Measurements from ENCODE around the gene NFIB.

The NFIB gene

DNA sequence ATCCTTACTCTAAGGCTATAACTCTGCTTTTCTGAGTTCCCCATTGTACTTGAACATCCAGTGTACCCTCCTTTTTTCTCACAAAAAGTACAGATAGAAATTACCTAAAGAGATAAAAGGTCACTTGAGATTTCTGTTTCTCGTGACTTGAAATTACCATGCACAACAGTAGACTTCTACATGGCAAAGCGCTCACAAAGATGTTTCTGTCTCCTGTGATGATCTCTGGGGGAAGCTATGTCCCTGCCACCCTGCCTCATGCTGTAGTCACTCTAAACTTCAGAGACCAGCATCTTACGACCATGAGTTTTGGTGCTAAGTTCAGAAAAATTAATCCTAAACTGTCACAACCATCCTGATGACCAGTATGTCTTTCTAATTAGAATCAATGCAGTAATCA is 36.2 kb downstream of the NFIB start:
- DNase-seq (ENCODE audit: low read depth) = peak; percentile 12

DNA sequence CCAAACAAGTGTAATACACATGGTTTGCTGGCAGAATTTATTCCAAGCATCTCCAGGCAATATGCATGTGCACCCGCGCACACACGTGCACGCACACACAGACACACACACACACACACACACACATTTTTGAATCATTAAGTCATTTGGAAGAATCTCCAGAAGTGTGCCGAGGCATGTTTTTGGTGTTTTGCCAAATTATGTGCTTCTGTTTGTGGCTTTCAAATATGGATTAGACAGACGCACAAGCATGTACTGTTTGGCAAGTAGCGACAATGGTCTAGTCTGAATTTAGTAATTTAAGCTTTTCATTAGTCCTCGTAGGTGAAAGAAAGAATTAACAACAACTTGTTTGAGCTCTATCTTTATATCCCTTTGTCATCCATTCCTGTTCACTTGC is 36.7 kb downstream of the NFIB start:
- DNase-seq (ENCODE audit: low read depth) = peak; percentile 59

DNA sequence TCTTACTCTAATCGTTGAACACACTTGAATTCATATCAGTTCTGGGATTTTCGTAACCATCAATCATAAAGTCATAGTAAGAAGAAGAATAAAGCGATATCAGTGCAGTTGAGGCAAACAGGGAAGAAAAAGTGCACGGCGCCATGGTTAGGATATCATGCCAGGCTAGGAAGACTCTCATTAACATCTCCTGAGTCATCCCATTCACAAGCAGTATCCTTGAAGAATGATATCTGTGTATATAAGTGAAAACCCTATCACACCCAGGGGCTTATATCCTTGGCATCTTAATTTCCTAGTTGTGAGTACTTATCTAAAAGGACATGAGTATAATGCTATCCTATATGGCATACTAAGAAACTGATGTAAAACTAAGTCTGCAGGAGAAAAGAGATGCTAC is 38.6 kb downstream of the NFIB start:
- DNase-seq (ENCODE audit: low read depth) = no peak

DNA sequence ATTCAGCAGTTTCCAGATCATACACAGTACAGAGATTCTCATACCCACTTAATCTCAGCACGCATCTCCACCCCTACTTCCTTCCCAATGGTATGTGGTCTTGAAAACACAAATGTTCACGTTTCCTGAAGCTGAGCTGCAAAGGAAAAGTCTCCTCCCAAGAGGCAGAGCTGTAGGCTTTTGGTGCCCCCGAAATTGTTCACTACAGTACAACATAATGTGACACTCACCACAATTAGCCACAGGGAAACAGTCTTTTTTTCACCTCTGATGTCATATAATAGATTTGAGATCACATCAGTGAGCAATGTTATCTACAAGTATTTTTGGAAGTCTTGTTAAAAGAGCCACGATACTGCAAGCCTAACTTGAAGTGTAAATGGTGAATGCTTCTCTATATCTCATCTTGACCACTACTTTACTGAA is 40.2 kb downstream of the NFIB start:
- no peak for DNase-seq (ENCODE audit: low read depth)

DNA sequence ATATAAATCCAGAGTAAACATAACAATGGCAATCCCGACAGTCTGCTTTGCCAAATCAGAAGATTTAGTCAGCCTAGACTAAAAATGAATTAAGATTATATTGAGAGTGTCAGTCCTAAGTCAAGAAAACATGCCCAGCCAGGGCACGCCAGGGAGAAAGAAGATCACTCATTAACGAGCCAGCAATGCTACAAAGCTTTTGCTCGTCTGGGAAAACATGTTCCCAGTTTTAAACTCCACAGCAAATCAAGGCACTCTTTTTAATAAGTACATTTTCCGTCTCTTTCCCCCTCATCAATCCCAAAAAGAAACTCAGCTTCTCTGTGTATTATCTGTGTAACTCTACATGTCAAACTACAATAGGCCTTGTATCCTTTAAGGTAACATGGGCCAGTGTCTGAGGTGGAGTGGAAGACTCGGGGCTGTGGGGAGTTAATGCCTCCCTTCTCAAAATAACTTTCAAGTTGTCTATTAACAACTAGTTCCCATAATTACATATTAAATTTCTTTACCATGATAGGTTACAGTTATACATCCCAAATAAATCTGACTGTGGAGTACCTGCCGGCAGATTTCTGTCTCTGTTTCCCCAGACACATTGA is 40.9 kb downstream of the NFIB start:
- DNase-seq (ENCODE audit: low read depth) = no peak

DNA sequence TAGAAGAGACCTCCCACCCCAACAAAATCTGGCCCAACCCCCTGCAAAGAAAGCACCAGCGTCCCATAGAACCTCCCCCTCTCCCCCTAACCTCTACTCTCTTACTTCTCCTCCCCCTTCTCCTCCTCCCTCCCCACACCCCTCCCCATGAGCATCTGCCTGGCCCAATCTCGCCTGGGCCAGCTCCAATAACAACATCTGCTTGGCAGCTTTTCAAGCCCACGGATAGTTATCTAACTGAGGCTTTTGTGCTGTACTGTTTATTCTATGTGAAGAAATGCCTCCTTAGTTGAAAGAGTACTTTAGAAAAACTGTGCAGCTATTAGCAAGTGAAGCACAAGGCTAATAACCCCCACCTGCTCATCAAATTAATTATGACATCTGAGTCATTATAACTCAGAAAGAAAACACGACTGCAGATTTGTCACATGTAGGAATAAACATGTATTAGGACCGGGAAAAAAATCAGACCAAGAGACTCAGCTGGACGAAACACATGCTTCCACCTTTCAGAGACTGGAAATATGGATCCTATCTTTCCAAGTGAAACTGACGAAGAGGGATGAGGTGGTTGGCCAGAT is 42.8 kb downstream of the NFIB start:
- no peak for DNase-seq (ENCODE audit: low read depth)

DNA sequence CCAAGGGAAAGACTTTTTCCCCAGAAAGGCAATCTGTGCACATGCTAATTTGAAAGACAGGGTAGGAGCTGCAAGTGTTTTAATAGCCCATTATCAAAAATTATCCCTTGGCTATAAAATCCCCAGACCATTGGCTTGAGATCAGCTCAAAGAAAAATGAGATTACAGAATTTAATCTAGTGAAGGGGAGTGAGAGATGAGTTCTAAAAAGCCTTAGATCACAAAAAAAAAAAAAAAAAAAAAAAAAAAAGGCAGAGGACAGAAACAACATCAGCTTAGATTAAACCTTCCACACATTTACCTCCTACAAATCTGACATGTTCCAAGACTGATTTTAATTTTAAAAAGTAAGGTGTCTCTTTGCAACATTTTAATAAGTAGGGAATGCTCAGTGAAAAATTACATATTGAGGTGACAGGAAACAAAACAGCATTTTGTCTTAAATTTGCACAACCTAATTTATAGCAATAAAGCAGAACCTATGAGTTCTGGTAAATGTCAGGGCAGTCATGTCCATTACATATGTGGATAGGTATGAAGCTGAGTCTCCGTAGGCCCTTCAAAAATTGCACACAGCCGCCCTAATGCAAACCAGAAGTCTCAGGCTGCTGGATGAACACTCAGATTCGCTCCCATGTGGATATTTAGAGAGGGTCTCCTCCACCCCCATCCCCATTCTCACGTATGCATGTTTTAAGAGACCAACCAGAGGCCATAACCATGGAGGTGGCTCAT is 43.4 kb downstream of the NFIB start:
- DNase-seq (ENCODE audit: low read depth) = no peak

DNA sequence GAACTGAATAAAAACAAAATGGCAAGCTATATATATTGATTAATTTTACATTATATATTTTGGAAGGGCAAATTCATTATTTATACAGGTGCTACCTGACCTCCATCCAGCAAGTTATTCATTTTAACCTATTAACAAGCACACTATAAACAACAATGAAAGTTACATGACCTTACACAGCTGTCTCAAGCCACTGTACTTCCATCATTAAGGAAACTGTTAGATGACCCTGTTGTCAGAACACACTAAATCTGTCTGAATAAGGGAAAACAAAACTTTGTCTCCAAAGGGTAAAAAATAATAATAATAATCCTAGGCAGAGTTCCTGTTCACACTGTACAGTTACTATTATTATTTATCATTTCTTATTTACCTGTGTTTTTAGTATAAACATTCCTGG is 44.0 kb downstream of the NFIB start:
- no peak for DNase-seq (ENCODE audit: low read depth)

DNA sequence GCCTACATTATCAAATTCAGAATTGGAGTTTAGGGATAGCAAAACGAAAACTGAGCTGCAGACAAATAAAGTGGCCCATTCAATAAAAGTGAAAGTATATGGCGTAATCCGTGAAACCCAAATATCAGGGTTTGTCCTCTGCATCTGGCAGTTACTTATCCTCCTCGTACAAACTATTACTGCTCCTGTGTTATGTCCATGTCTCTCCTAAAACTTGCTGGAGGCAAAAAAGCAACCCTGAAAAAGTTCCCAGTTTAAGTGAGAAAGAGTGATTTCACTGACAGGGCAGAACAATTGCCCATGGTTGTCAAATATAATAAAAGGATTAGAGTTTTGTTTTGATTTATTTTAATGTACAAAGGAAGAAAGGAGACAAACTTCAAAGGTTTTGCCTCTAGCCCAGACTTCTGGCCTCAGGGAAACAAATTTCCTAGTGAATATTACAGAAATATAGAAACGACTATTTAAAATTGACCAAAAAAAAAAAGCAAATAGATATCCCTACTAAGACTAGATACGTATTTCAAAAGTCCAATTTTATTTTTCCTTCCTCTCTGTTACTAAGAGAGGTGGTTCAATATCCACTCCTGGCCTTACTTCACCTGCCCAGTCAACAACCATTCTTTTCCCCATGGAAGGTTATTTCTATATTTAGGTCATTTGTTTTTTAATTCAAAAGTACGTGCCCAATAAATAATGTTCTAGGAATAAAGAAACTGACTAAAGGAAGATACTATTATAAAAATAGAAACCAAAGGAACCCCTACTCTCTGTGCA is 50.0 kb downstream of the NFIB start:
- no peak for DNase-seq (ENCODE audit: low read depth)

DNA sequence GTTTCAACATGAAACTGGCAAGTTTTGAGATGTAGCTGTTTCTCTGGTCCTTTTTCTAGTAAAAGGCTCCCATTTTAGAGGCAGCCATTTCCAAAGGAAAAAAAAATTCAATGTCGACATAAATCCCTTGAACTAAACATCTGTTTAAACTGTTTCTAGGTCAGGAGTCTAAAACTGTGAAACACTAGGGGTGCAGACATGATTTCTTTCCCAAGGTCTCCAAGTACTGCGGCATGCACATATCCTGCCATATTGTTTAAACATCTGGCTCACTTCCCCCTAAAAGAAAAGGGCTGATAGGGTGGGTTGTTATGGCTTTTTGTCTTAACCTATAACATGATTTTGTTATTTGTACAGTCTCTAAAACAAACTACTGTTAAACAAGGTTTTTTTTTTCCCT is 51.1 kb downstream of the NFIB start:
- DNase-seq (ENCODE audit: low read depth) = no peak

DNA sequence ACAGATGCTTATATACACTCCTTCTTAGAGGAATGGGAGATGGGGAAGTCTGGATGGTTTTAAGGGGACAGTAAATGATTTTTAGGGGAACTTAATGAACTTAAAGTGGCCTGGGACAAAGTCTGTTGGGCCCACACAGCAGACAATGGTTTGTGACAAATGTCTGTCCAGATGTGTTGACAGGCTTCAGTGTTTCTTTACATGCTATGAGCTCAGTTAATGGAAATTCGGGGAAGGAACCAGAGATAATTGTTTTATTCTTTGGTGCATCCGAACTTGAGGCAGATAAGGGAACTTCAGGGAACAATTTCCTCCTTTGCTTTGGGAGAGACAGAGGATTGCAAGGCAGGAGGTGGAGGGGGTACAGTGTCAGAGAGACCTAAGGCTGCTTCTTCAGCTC is 52.3 kb downstream of the NFIB start:
- DNase-seq (ENCODE audit: low read depth) = no peak

DNA sequence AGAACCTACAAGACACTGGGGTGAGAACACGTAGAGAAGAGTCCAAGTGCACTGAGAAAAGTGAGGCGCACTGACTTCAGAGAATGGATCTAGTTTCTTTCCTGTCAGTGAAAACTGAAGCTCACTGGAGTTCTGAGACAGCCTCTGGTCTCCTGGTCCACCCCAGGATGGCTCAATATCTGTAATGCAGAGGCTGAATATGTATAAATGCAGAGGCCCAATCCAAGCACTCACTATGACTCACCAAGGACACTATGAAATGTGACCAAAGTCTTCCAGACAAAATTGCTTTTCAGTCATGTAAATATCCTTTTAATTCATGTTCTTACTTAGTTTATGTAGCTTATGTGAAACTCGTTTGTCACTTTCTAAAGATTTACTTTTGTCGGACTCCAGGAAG is 53.8 kb downstream of the NFIB start:
- DNase-seq (ENCODE audit: low read depth) = no peak

DNA sequence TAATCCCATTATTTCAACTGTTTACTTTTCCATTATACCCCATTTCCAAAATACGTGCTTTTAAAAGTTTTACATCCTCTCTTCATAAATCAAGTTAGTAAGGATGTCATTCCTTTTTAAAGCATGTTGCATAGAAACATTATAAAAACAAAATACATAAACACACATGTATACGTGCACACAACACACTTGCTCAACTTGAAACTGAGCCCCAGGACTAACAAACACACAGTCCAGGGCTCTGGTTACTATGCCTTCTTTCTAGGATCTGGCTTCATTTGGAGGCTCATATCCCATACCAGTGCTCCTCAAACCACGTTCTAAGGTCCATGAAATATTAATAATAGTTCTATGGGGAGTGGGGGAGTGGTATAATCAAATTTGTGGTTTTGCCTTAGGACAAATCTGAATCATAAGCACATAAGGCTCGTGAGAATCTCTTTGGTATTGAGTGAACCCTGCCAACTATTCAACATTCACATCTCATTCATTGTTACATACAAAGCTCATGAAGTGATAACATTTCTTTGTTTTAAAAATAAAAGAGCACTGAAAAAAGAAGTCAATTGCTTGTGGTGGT is 55.2 kb downstream of the NFIB start:
- DNase-seq (ENCODE audit: low read depth) = peak; percentile 18

DNA sequence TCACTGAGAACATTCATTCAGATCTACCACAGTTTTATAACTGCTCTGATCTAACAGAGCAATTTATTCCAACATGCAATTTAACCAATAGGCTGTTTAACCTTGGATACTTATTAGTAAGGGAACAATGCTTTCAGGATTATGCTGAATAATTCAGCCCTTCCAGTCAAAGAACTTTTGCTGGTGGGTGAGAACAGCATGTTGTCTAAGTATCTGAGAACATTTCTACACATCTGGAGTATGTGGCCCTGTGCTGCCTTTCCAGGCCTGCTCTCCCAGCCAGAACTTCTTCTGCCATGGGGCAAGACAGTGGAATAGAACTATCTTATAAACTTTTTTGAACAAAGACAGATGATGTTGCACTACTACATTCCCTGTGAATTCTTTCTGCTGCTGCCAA is 55.8 kb downstream of the NFIB start:
- DNase-seq (ENCODE audit: low read depth) = no peak

DNA sequence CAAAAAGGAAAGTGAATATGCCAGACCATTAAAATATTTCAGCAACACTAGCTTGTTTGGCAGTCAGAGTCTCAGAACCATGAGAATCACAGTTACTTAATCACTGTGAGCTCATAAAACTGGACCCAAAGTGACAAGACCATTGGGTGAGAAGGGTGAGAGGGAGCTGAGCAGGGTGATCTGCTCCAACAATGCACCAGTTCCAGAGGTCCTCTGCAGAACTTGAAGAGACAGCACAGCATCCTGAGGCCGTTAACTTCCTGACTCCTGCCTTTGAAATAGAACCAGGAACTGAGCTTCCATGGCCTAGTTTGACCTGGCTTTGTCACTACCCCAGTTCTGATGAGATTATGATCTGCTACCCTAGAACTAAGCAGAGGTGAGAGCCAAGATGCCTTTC is 57.4 kb downstream of the NFIB start:
- DNase-seq (ENCODE audit: low read depth) = no peak

DNA sequence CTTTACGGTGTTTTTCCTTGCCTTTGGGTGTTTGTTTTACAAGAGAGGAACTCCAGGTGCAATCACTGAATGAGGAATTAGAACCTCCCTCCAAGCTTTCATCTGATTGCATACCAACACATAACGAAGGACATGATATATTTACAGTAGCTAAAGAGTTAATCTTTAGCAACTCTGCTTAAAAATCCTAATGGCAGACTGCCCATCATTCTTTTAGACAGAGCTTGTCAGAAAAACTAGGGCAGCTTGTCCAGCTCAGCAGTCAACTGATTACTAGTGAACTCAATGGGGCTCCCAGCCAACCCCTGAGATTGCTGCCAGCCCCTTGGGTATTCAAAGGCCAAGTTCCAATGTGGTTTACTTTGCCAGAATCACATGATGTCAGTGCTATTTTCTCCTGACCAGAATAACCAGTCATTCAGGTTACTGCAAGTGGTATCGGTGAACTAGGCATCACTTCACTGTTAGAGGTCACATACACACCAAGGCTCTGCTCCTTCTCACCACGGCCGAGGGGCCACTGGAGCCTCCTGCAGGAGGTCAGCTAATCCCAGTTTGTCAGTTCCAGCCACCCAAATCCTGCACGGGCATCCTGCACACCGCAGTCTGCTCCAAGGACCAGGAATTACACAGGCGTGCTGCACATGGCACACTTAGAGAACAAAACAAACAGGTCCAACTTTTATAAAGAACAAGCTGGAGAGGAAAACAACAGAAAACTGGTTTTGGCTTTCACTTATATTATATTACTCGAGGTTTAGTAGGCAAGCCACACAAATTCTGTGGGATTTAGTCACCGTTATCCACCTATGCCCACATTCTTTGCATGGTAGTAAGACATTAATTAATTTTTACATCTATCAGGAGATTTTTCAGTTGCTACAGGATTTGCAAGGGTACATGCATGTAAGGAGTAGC is 62.5 kb downstream of the NFIB start:
- DNase-seq (ENCODE audit: low read depth) = peak; percentile 23

DNA sequence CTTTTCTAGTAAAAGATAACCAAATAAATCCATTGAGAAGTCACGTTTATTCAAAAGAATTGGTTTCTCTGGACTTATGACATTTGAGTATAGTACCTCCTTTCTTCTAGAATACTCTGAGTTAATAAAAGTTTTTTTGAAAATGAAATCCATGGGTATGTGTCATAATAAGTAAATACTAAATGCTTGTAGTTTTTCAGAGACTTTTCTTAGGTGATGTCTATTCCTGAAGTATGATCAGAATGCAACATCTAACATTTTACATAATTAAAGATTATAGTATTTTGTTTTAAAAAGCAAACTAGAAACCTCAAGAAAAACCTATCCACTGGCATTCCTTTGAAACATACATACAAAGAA is 63.2 kb downstream of the NFIB start:
- no peak for DNase-seq (ENCODE audit: low read depth)

DNA sequence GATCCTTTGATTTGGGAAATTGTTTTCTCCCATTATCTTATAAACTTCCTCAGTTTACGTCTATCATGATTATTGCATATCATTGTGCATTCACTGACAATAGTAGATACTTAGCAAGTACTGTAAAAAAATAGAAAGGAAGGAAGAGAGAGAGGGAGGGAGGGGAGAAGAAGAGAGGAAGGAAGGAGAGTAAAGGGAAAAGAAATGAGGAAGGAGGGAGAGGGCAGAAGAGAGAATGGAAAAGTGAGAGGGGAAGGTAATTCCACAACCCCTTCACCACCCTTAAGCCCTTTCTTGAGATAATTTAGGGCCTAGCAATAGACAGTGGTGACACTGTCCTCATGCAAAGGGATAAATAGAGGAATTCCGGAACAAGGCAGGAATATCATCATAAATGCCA is 64.4 kb downstream of the NFIB start:
- DNase-seq (ENCODE audit: low read depth) = no peak

DNA sequence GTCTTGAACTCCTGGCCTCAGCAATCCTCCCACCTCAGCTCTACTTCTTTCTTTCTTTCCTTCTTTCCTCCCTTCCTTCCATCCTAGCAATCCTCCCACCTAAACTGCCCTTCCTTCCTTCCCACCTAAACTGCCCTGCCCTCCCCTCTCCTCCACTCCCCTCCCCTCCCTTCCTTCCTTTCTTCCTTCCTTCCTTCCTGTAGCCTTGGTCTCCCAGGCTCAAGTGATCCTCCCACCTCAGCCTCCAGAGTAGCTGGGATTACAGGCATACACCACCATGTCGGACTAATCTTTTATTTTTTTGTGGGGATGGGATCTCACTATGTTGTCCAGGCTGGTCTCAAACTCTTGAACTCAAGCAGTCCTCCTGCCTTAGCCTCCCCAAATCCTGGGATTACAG is 65.8 kb downstream of the NFIB start:
- DNase-seq (ENCODE audit: low read depth) = no peak

DNA sequence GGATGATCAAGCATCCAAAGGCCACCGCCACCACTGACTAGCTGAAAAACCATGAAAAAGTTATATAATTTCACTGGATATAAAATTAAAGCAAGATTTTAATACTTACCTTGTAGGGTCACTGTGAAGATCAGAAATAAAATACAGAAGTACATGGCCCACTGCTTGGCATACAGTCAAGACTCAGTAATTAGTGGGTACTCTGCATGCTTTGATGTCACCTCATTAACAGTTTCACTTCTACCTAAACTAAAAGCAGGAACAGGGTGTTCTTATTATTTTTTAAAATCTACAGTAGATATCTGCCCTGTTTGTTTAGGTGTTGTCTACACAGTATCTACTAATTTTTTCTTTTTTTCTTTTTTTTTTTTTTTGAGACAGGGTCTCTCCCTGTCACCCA is 66.4 kb downstream of the NFIB start:
- DNase-seq (ENCODE audit: low read depth) = no peak

DNA sequence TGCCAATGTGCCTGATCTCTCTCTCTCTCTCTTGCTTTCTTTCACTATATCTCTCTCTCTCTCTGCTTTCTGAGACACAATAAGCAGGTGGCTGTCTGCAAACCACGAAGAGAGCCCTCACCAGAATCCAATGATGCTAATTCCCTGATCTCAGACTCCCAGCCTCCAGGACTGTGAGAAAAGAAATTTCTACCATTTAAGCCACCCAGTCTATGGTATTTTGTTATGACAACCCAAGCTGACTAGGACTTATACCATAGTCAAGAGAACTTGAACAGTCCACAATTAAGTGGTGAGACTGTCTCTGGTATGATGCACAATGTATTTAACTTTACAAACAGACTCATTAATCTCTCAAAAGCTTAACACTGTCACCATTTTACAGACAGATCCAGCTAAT is 67.0 kb downstream of the NFIB start:
- no peak for DNase-seq (ENCODE audit: low read depth)
